HepG2 (cell line): Measurements from ENCODE around the gene SPG7. TPM values are rescaled to one million over a fixed set of nuclear protein-coding genes. Genes with fewer than 3 reads are reported as not detected.

ENCODE experiments used
- BCLAF1 ChIP-seq: fragments of 450-650 bp; IDR thresholded peaks from 2 replicates; pipeline ENCODE4 v1.6.1; 2017; ENCODE audit warnings: mild to moderate bottlenecking
- CEBPZ ChIP-seq: IDR thresholded peaks from 2 replicates; pipeline ENCODE4 v1.6.1; 2012; ENCODE audit warnings: low read length, improper control_type of control experiment
- GPN1 ChIP-seq: sonication (generic); formaldehyde crosslinking; IDR thresholded peaks from 2 replicates; pipeline ENCODE4 v1.5.1; 2020; ENCODE audit warnings: missing genetic modification reagents, borderline replicate concordance
- KAT8 ChIP-seq: IDR thresholded peaks from 2 replicates; pipeline ENCODE4 v1.6.1; 2016; ENCODE audit warnings: missing genetic modification reagents, missing compliant biosample characterization
- POLR2AphosphoS5 ChIP-seq: IDR thresholded peaks from 2 replicates; pipeline ENCODE4 v1.6.1; 2012; ENCODE audit warnings: low read depth, low read length
- RFX1 ChIP-seq: fragments of 450-650 bp; IDR thresholded peaks from 2 replicates; pipeline ENCODE4 v1.6.1; 2017
- SMYD3 ChIP-seq: sonication (generic); formaldehyde crosslinking; IDR thresholded peaks from 2 replicates; pipeline ENCODE4 v1.8.1; 2023; ENCODE audit warnings: mild to moderate bottlenecking, missing genetic modification reagents
- SNAI1 ChIP-seq: sonication (generic); formaldehyde crosslinking; IDR thresholded peaks from 2 replicates; pipeline ENCODE4 v1.5.0; 2020; ENCODE audit warnings: mild to moderate bottlenecking, missing genetic modification reagents, borderline replicate concordance
- TSC22D2 ChIP-seq: sonication (generic); formaldehyde crosslinking; IDR thresholded peaks from 2 replicates; pipeline ENCODE4 v1.5.1; 2020; ENCODE audit warnings: missing genetic modification reagents, mild to moderate bottlenecking, borderline replicate concordance
- YY1 ChIP-seq: IDR thresholded peaks from 2 replicates; pipeline ENCODE4 v1.6.1; 2011; ENCODE audit warnings: low read length, low read depth, moderate library complexity, mild to moderate bottlenecking; ENCODE audit not compliant: insufficient read depth, insufficient replicate concordance
- ZBTB44 ChIP-seq: sonication (generic); formaldehyde crosslinking; IDR thresholded peaks from 2 replicates; pipeline ENCODE4 v1.4.0; 2020; ENCODE audit warnings: missing genetic modification reagents
- ZGPAT ChIP-seq: IDR thresholded peaks from 2 replicates; pipeline ENCODE4 v1.6.1; 2016; ENCODE audit warnings: mild to moderate bottlenecking
- ZKSCAN5 ChIP-seq: sonication (generic); formaldehyde crosslinking; IDR thresholded peaks from 2 replicates; pipeline ENCODE4 v1.5.1; 2020; ENCODE audit warnings: mild to moderate bottlenecking, missing genetic modification reagents
- ZNF432 ChIP-seq: sonication (generic); formaldehyde crosslinking; IDR thresholded peaks from 2 replicates; pipeline ENCODE4 v1.5.0; 2020; ENCODE audit warnings: missing genetic modification reagents, mild to moderate bottlenecking, borderline replicate concordance
- ZNF503 ChIP-seq: sonication (generic); formaldehyde crosslinking; IDR thresholded peaks from 2 replicates; pipeline ENCODE4 v1.4.0; 2020; ENCODE audit warnings: missing genetic modification reagents
- ZNF549 ChIP-seq: sonication (generic); formaldehyde crosslinking; IDR thresholded peaks from 2 replicates; pipeline ENCODE4 v1.5.0; 2020; ENCODE audit warnings: missing genetic modification reagents
- ZNF816 ChIP-seq: sonication (generic); formaldehyde crosslinking; IDR thresholded peaks from 2 replicates; pipeline ENCODE4 v1.8.0; 2022; ENCODE audit warnings: missing genetic modification reagents, mild to moderate bottlenecking, borderline replicate concordance
- polyA plus RNA-seq, 8 experiments: library from polyadenylated mRNA; depleted of rRNA in 3 of 8; stranded (reverse) in 7 of 8; unstranded in 1 of 8; fragments of >200 nt; fragmentation: Illumina TruSeq in 4 of 8; extraction: Trizol in 4 of 8; gene quantifications; 2 replicates each; pipeline versions ENCODE4 v1.2.1 to v1.2.3, GENCODE V29; 2011 to 2016; ENCODE audit warnings: low read depth in 4 of 8, missing spikeins in 1 of 8, mixed read lengths in 1 of 8; ENCODE audit not compliant: insufficient read depth in 1 of 8
- total RNA-seq, 5 experiments: library from RNA; depleted of rRNA; stranded (reverse); fragments of >200 nt; fragmentation: Illumina TruSeq; extraction: Trizol; gene quantifications; 2 replicates each; pipeline ENCODE4 v1.2.3, GENCODE V29; 2016; ENCODE audit warnings: low read depth in 1 of 5

The SPG7 gene
- total and polyA plus RNA-seq, 2 of the 13 experiments (the other 11 are each of a cell fraction or from before 2014, with no cell fraction given): 66.0 to 136 TPM

- peak; percentile 99 for TF ChIP-seq POLR2AphosphoS5
- peak; percentile 36; the same call in 1 of the 2 replicates for TF ChIP-seq SNAI1 (CRISPR knock-in tag)
- peak; percentile 67; the same call in 1 of the 2 replicates for TF ChIP-seq GPN1 (CRISPR knock-in tag)
- peak; percentile 87; the same call in 1 of the 2 replicates for TF ChIP-seq ZKSCAN5
- no peak for TF ChIP-seq BCLAF1
- TF ChIP-seq YY1: peak; percentile 94
- TF ChIP-seq ZNF816 (CRISPR knock-in tag): peak; percentile 94; the same call in 1 of the 2 replicates
- peak; percentile 86; the same call in 1 of the 2 replicates for TF ChIP-seq TSC22D2
- TF ChIP-seq ZGPAT: peak; percentile 98
- 0 out of 2 replicates have a peak, but pooled peaks have one; percentile 67 for TF ChIP-seq ZBTB44 (CRISPR knock-in tag)
- TF ChIP-seq RFX1: no peak
- no peak for TF ChIP-seq ZNF549 (CRISPR knock-in tag)
- TF ChIP-seq KAT8 (CRISPR knock-in tag): peak; percentile 96
- TF ChIP-seq ZNF432 (CRISPR knock-in tag): no peak
- no peak for TF ChIP-seq CEBPZ
- TF ChIP-seq SMYD3 (CRISPR knock-in tag): no peak
- peak; percentile 76; the same call in 1 of the 2 replicates for TF ChIP-seq ZNF503 (CRISPR knock-in tag)
Measured at GRCh38 chr16:89560378-89561141, 52.4 kb downstream of the SPG7 start, which contains the start of gene RPL13 (continued).
